Measurements from ENCODE around the gene NPAS2. TPM values are rescaled to one million over a fixed set of nuclear protein-coding genes. Genes with fewer than 3 reads are reported as not detected.

NPAS2 gene
- polyA plus RNA-seq, 3 donors = 10.6 to 12.0 (median 11.5) TPM

- DNase-seq (ENCODE audit: low read depth in 3 of 3, low spot score in 2 of 3) = no peak
These were observed 140.7 kb downstream of the NPAS2 start for GRCh38 chr2:100960688-100961087.

DNA sequence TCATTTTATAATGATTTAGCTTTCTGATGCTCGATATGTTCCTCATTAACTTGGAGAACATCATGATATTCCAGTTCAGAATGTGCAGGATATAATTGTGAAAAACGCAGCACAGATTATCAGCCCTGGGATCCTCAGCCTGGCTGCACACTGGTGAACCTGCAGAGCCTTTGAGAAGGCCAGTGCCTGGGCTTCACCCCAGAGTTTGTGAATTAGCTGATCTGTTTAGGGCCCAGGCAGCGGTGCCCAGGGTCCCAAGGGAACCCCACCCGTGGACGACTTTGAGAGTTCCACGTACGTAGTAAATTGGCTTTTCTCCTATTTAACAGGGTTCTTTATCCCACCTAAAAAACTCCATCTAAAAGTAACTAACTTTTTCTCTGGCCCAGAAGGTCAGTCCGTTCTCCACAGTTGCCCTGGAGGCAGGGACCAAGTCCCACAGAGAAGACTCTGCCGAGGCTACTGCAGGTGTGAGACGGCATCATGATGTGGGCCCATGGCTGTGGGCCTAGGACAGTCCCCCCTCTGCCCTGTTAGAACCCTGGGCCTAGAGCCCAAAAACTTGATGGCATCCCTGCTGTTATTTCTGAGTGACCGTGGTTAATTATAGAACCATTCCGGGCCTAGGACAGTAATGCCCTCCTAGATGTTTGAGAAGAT, 142.6 kb downstream of the NPAS2 start:
- DNase-seq (ENCODE audit: low read depth in 3 of 3, low spot score in 2 of 3) = no peak

DNA sequence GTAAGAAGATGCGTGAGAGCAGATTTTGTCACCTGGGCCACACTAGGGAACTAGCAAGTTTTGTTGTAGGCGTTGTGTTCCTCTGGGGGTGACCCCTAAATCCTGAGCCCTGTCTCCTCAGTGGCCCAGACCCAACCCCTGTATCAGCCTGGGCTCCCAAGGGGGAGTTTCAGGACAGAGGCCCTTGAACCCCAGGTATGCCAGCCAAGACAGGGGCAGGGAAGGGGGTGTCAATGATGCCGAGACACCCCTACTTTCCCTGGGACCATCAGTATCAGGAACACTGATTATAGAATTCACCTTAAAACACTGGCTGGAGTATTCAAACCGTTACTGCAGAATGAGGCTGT, 143.1 kb downstream of the NPAS2 start:
- no peak for DNase-seq (ENCODE audit: low read depth in 3 of 3, low spot score in 2 of 3)

GRCh38 chr2:100964222-100964621, 144.3 kb downstream of the NPAS2 start:
- DNase-seq (ENCODE audit: low read depth in 3 of 3, low spot score in 2 of 3) = no peak

- DNase-seq (ENCODE audit: low read depth in 3 of 3, low spot score in 2 of 3) = no peak
These were observed 144.8 kb downstream of the NPAS2 start for GRCh38 chr2:100964681-100965169.

DNA sequence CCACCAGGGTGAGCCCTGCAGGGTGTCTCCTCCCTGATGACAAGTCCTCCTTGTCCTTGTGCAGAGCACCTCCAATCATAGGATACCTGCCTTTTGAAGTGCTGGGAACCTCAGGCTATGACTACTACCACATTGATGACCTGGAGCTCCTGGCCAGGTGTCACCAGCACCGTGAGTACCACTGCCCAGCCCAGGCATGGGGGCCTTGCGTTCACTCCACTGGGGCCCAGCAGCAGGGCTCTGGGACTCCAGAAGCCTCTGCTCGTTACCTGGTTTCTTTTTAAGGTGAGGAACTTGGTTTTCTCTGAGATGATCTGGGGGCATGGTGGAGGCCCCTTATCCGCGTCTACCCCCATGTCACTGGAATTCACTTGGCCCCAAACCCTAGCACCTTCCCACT, 145.7 kb downstream of the NPAS2 start:
- DNase-seq (ENCODE audit: low read depth in 3 of 3, low spot score in 2 of 3) = no peak

DNA sequence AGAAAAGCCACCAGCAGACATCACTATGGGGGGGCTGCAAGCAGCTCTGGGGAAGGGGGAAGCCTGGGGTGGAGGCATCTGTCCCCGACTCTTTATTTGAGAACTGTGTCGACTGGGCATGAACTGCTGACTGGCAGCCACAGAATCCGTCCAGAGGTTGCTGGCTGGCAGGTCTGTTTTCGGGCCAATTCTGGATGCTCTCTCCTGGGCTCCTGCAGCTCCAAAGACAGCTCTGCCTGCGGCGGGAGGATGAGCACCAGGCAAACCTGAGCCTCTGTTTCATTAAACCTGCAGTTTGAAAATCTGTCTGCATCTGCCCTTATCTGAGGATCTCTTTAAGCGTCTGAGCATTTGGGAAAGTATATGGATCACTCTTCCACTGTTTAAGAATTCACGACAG, 147.8 kb downstream of the NPAS2 start:
- DNase-seq (ENCODE audit: low read depth in 3 of 3, low spot score in 2 of 3) = no peak

GRCh38 chr2:100968146-100969145, 148.5 kb downstream of the NPAS2 start:
- DNase-seq (ENCODE audit: low read depth in 3 of 3, low spot score in 2 of 3) = no peak

GRCh38 chr2:100969998-100970397, 150.1 kb downstream of the NPAS2 start:
- no peak for DNase-seq (ENCODE audit: low read depth in 3 of 3, low spot score in 2 of 3)

- no peak for DNase-seq (ENCODE audit: low read depth in 3 of 3, low spot score in 2 of 3)
These were observed 151.3 kb downstream of the NPAS2 start for GRCh38 chr2:100971221-100971620.

DNA sequence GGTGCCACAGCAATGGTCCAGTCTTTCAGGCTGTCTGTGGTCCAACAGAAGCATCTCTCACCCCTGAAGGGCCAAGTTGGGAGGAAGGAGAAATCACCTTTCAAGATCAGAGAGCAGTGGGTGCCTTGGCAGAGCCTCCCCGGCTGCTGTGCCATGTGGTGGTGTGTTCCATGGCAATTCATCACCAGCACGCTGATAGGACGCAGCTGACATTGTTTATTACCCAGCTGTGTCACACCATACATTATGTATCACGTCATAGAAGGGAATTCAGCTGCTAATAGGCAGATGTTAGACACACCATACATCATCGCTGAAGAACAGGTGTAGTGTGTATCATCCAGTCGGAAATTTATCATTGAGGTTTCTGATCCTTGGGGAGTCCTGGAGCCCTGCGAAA, 152.5 kb downstream of the NPAS2 start:
- no peak for DNase-seq (ENCODE audit: low read depth in 3 of 3, low spot score in 2 of 3)

GRCh38 chr2:100974712-100975520, 155.0 kb downstream of the NPAS2 start:
- DNase-seq (ENCODE audit: low read depth in 3 of 3, low spot score in 2 of 3) = no peak

GRCh38 chr2:100975521-100975785, 155.5 kb downstream of the NPAS2 start:
- DNase-seq (ENCODE audit: low read depth in 3 of 3, low spot score in 2 of 3) = no peak

GRCh38 chr2:100976061-100976460, 156.1 kb downstream of the NPAS2 start:
- DNase-seq (ENCODE audit: low read depth in 3 of 3, low spot score in 2 of 3) = no peak

- no peak for DNase-seq (ENCODE audit: low read depth in 3 of 3, low spot score in 2 of 3)
These were observed 156.9 kb downstream of the NPAS2 start for GRCh38 chr2:100976645-100977391.

GRCh38 chr2:100977511-100977910, 157.6 kb downstream of the NPAS2 start:
- DNase-seq (ENCODE audit: low read depth in 3 of 3, low spot score in 2 of 3) = no peak

DNA sequence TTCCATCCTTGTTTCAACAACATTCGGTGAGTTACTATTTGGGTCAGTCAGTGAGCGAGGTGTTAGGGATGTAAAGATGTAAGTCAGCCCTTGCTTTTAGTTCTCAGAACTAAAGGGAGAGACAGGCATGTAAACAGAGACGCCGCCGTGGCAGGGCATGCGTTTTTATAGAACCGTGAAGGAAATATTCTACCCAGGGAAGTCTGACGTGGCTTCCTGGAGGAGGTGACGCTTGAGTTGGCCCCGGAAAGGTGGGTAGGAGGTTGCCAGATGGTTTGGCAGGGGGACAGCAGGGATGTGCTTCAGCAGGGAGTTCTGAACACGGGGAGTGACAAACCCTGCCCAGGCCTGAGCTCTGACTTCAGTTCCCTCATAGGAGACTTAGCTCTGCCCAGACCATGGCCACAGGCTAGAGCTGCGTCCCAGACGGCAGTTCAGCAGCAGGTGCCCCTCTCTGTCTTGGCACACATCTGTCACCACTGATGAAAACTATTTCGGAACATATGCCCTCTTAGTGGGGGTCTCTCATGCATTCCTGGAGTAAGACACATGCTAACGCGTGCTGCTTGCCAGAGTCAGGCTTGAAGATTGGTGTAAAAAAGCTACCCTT, 158.7 kb downstream of the NPAS2 start:
- no peak for DNase-seq (ENCODE audit: low read depth in 3 of 3, low spot score in 2 of 3)

GRCh38 chr2:100980046-100980445, 160.1 kb downstream of the NPAS2 start:
- DNase-seq (ENCODE audit: low read depth in 3 of 3, low spot score in 2 of 3) = no peak

DNA sequence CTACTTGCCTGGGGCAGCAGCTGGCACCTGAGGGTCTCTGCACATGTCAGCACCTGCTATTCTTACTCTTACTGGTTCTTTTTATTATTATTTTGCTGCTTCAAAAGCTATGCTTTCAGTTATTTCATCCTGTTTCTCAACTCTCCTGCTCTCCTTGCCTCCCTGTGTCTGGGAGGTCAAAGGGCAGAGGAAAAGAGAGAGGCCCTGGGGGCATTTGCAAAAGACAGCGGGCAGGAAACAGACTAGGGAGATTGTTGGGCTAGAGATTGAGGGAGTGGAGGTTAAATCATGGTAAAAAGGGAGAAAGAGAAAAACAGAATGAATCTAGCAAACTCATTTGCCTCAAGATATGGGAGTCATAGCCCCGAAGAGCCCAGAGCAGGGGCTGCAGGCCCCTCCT, 161.1 kb downstream of the NPAS2 start:
- no peak for DNase-seq (ENCODE audit: low read depth in 3 of 3, low spot score in 2 of 3)

- DNase-seq (ENCODE audit: low read depth in 3 of 3, low spot score in 2 of 3) = no peak
These were observed 162.5 kb downstream of the NPAS2 start for GRCh38 chr2:100982431-100982861.

Measured in right renal cortex interstitium (tissue), 3 donors.